ENCODE data around the gene CCDC18. TPM values are rescaled to one million over a fixed set of nuclear protein-coding genes. Genes with fewer than 3 reads are reported as not detected.

CCDC18 gene
- total RNA-seq, 3 donors from 2014 or later, result 2.7 to 7.7 (median 3.2) TPM

DNA sequence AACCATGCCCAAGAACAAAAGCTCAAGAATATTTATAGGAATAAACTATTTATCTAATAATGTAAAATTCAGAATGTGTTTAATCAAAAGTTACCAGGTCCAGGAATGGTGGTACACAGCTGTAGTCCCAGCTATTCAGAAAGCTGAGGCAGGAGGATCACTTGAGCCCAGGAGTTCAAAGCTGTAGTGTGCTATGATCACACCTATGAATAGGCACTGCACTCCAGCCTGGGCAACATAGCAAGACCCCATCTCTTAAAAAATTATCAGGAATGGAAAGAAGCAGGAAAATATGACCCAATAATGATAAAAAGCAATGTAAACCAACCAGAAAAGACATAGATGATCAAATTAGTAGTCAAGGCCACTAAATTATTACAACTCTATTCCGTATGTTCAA lies 103.0 kb downstream of the CCDC18 start:
- Histone ChIP-seq H3K4me3 (no peak overlapping the region), H3K4me1 (ENCODE audit: low read depth) (no peaks in the 10 kb centered on the region), H3K9me3 (peaks cover 3% of the 10 kb centered on the region), H3K36me3 (ENCODE audit: low read depth) (no peaks in the 10 kb centered on the region)
- TF ChIP-seq, protein P1, sequence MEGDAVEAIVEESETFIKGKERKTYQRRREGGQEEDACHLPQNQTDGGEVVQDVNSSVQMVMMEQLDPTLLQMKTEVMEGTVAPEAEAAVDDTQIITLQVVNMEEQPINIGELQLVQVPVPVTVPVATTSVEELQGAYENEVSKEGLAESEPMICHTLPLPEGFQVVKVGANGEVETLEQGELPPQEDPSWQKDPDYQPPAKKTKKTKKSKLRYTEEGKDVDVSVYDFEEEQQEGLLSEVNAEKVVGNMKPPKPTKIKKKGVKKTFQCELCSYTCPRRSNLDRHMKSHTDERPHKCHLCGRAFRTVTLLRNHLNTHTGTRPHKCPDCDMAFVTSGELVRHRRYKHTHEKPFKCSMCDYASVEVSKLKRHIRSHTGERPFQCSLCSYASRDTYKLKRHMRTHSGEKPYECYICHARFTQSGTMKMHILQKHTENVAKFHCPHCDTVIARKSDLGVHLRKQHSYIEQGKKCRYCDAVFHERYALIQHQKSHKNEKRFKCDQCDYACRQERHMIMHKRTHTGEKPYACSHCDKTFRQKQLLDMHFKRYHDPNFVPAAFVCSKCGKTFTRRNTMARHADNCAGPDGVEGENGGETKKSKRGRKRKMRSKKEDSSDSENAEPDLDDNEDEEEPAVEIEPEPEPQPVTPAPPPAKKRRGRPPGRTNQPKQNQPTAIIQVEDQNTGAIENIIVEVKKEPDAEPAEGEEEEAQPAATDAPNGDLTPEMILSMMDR (IDR thresholded peaks at IDR 0.05), result no peak
- DNase-seq, result no peak
- no peak for ATAC-seq
- intact Hi-C loops (cut with DNase I, micrococcal nuclease), result no loop called here

DNA sequence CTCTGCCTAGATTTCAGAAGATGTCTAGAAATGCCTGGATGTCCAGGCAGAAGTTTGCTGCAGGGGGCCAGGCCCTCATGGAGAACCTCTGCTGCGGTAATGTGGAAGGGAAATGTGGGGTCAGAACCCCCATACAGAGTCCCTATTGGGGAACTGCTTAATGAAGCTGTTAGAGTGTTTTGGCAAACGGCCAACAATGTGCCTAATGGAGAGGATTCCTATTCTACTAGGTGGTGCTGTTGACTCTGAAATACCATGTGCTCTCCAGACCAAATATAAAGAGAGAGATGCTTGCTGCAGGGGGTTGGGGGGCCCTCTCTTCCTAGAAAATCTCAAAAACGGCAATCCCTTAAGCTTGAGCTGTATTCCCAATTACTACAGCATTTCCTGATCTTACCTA lies 108.0 kb downstream of the CCDC18 start:
- TF ChIP-seq, protein P1 (IDR thresholded peaks at IDR 0.05), result no peak
- ATAC-seq, result no peak
- Histone ChIP-seq H3K4me1 (ENCODE audit: low read depth) (no peaks in the 10 kb centered on the region), H3K4me3 (no peak overlapping the region), H3K36me3 (ENCODE audit: low read depth) (no peaks in the 10 kb centered on the region), H3K9me3 (no peaks in the 10 kb centered on the region)
- no peak for DNase-seq
- intact Hi-C loops (cut with DNase I, micrococcal nuclease), result no loop called here

DNA sequence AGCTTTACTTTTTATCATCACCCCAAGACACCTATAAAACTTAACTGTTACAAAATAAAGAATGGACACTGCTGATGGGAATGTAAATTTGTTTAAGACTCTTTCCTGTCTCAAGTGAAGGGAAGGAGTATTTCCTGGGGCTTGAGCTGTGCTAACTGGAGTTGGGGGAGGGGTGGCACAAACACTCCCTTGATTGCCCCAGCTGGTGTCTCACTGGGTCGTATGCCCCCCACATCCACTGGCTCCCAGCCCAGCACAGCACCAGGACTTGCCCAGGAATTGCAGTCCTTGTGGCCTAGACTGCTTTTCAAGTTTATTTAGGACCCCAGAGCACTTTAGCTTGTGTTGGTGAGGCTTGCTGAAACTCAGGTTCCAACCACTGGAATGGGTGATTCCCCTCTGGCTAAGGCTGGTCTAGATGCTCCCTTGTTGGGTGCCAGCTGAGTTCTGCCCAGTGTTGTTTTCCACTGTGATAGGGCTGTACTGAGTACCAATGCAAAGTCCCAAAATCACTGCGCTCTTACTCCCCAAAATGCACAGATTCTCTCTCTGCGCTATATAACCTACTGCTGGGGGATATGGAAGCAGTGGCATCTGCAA lies 116.1 kb downstream of the CCDC18 start:
- no peaks in the 10 kb centered on the region for H3K4me1 ChIP-seq (ENCODE audit: low read depth)
- no peak for ATAC-seq
- H3K4me3 ChIP-seq, result no peak overlapping the region
- DNase-seq, result no peak
- TF ChIP-seq, protein P1 (IDR thresholded peaks at IDR 0.05), result no peak
- H3K9me3 ChIP-seq, result no peaks in the 10 kb centered on the region
- intact Hi-C loops (cut with DNase I, micrococcal nuclease), result no loop called here
- no peaks in the 10 kb centered on the region for H3K36me3 ChIP-seq (ENCODE audit: low read depth)

DNA sequence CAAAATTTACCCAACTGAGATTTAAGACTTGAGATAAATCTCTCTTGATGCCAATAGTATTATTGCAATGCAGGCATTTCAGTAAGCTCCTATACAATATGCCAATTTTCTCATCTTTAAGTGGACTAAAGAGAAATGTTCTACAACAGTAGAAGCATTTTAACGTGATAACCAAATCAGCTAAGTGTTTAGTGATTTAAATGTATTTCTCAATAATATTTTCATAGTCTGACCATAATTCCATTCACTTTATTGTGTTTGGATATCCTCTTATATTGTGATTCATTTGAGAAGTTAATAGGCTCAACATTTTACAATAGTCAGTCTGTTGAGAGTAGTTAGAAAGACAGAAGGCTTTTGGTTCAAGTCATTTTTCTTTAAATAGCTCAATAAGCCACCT lies 120.6 kb downstream of the CCDC18 start:
- intact Hi-C loops (cut with DNase I, micrococcal nuclease), result loop anchor here in 1 of 2 donors (10.0 kb wide), 1 partner anchor 134 kb away; no protein-coding TSS in a partner anchor
- no peak for DNase-seq
- H3K4me1 ChIP-seq (ENCODE audit: low read depth), result no peaks in the 10 kb centered on the region
- H3K4me3 ChIP-seq, result no peak overlapping the region
- H3K9me3 ChIP-seq, result no peaks in the 10 kb centered on the region
- ATAC-seq, result no peak
- TF ChIP-seq, protein P1 (IDR thresholded peaks at IDR 0.05), result no peak
- no peaks in the 10 kb centered on the region for H3K36me3 ChIP-seq (ENCODE audit: low read depth)

DNA sequence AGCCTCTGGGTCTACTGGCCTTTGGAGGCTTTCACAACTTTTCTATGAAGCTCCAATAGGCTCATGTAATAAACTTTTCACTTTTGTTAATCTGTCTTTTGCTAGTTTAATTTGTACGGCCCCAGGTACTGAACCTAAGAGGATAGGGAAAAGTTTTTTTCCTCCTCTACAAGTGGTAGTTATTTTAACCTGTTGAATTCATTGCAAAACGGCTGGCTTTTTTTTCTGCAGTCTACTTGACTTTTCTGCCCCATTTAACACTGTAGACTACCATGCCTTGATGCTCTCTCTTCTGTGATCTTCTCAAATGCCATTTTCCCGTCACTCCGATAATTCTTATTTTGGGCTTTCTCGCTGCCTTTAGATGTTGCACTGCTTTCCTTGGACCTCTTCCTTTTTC lies 121.6 kb downstream of the CCDC18 start:
- no peak for DNase-seq
- no peak for ATAC-seq
- TF ChIP-seq, protein P1 (IDR thresholded peaks at IDR 0.05), result no peak
- intact Hi-C loops (cut with DNase I, micrococcal nuclease), result loop anchor here in 1 of 2 donors (10.0 kb wide), 1 partner anchor 133 kb away; no protein-coding TSS in a partner anchor
- Histone ChIP-seq H3K4me3 (no peak overlapping the region), H3K4me1 (ENCODE audit: low read depth) (no peaks in the 10 kb centered on the region), H3K36me3 (ENCODE audit: low read depth) (no peaks in the 10 kb centered on the region), H3K9me3 (no peaks in the 10 kb centered on the region)

Data from mucosa of descending colon (tissue), 3 donors.